Endodermal cell (in vitro differentiated cells): ENCODE results near the gene RGS3. TPM values are rescaled to one million over a fixed set of nuclear protein-coding genes. Genes with fewer than 3 reads are reported as not detected.
A peak's percentile ranks its signal among the peaks of the same experiment; 100 is the strongest.

ENCODE experiments used
- DNase-seq: peaks from one replicate; pipeline ENCODE4 v3.0.0-alpha.2; 2017
- H3K27ac ChIP-seq: 2 replicates; pipeline ENCODE4 v1.5.1; 2013; ENCODE audit warnings: mild to moderate bottlenecking, low read depth, low read length, moderate library complexity
- H3K27me3 ChIP-seq: 2 replicates; pipeline ENCODE4 v1.6.1; 2013; ENCODE audit warnings: mild to moderate bottlenecking, low read length, moderate library complexity; ENCODE audit not compliant: insufficient read depth, control insufficient read depth, poor library complexity, severe bottlenecking
- H3K36me3 ChIP-seq: 2 replicates; pipeline ENCODE4 v1.7.0; 2013; ENCODE audit warnings: mild to moderate bottlenecking, low read length, moderate library complexity; ENCODE audit not compliant: control insufficient read depth, insufficient read depth
- H3K4me1 ChIP-seq: one replicate; pipeline ENCODE4 v1.7.0; 2013; ENCODE audit warnings: low read length; ENCODE audit not compliant: control insufficient read depth, insufficient read depth
- H3K4me3 ChIP-seq: 2 replicates; pipeline ENCODE4 v1.5.1; 2013; ENCODE audit warnings: mild to moderate bottlenecking, low read length, moderate library complexity
- H3K9ac ChIP-seq: 2 replicates; pipeline ENCODE4 v1.6.1; 2013; ENCODE audit warnings: mild to moderate bottlenecking, low read length, moderate library complexity; ENCODE audit not compliant: poor library complexity, severe bottlenecking; ENCODE audit errors: extremely low read depth
- H3K9me3 ChIP-seq: 2 replicates; pipeline ENCODE4 v1.6.1; 2013; ENCODE audit warnings: mild to moderate bottlenecking, low read length, moderate library complexity; ENCODE audit not compliant: control insufficient read depth
- H3K27ac Mint-ChIP-seq: 2 replicates; pipeline ENCODE4 v1.8.0; 2020; ENCODE audit warnings: mixed read lengths
- H3K27me3 Mint-ChIP-seq: 2 replicates; pipeline ENCODE4 v1.8.0; 2021; ENCODE audit warnings: mild to moderate bottlenecking, mixed read lengths; ENCODE audit not compliant: insufficient read depth
- H3K36me3 Mint-ChIP-seq: 2 replicates; pipeline ENCODE4 v1.8.0; 2020; ENCODE audit warnings: low read depth, mixed read lengths
- H3K4me1 Mint-ChIP-seq: 2 replicates; pipeline ENCODE4 v1.8.0; 2020; ENCODE audit warnings: mixed read lengths
- H3K4me3 Mint-ChIP-seq: 2 replicates; pipeline ENCODE4 v1.8.0; 2020; ENCODE audit warnings: mild to moderate bottlenecking, moderate library complexity, mixed read lengths
- H3K9me3 Mint-ChIP-seq: 2 replicates; pipeline ENCODE4 v1.8.0; 2020; ENCODE audit warnings: mild to moderate bottlenecking, mixed read lengths
- WGBS, 2 experiments: methylation state at CpG; one replicate each; pipeline versions ENCODE4 v1.1.5 to v1.1.7; 2013; ENCODE audit warnings: missing lambda C conversion rate in 2 of 2, mixed read lengths in 1 of 2; ENCODE audit not compliant: insufficient coverage in 1 of 2, insufficient read length in 1 of 2; 5-methylcytosine and 5-hydroxymethylcytosine counted together
- total RNA-seq, 2 donors: library from RNA; stranded (reverse); fragmentation: NEBNext Ultra II Directional in 1 of 2; extraction: Animal tissue kit (Norgen Biotek cat#: 25700) in 1 of 2; gene quantifications; 2 replicates in 1 of 2; 3 replicates in 1 of 2; pipeline ENCODE4 v1.2.1, GENCODE V29; 2021
- TF ChIP-seq, protein P1 (sequence below): fragments of 200-600 bp; sonication (generic); conservative IDR thresholded peaks from 2 replicates; pipeline ENCODE4 v1.5.0; 2021; ENCODE audit warnings: antibody characterized with exemption, mild to moderate bottlenecking

RGS3 gene
- total RNA-seq, 2 donors from 2014 or later: 20.7 to 40.3 TPM

DNA sequence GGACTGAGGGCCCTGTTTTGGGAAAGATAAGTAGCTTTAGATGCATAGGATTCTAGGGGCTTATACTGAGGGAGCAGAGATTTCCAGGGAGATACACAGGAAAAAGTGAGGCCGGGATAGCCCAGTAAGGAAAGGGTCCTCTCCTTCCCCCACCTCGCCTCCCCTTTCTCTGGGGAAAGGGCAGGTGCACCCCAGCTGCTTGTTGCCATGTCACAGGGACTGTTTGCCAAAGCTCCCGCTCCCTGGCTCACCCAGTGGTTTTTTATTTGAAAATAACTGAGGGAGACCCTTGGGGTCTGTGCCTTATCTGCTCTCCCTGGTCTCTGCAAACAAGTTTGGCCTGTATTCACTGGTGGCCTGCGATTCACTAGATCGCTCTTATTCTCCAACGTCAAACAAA, 51.2 kb downstream of the RGS3 start:
- peaks cover 45% of the 10 kb centered on the region for H3K4me1 Mint-ChIP-seq

DNA sequence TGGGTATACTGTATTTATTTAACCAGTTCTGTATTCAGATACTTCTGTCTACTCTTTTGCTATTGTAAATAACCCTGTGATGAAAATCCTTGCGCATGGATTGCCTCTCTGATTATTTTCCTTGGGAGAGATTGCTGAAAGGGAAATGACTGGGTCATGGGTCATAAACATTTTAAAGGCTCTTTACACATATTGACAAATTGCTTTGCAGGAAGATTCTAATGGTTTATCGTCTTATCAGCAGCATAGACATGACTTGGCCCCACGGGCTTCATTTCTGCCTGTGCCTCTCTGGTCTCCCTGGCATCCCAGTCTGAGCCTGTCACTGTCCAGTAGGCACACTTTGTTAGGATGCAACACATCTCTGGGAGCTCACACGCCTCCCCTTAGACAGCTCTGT, 52.3 kb downstream of the RGS3 start:
- Histone ChIP-seq H3K9ac (no peak overlapping the region), H3K27me3 (no peaks in the 10 kb centered on the region), H3K36me3 (no peaks in the 10 kb centered on the region), H3K9me3 (no peaks in the 10 kb centered on the region), H3K4me3 (no peak overlapping the region), H3K27ac (no peak overlapping the region), H3K4me1 (peaks cover 9% of the 10 kb centered on the region)
- 88 to 90% methylated on average over 4 of the region's 4 CpGs for WGBS, 2 experiments
- peaks cover 45% of the 10 kb centered on the region for H3K4me1 Mint-ChIP-seq
- H3K4me3 Mint-ChIP-seq: no peak overlapping the region
- H3K27ac Mint-ChIP-seq: no peak overlapping the region
- H3K36me3 Mint-ChIP-seq: peaks cover 2% of the 10 kb centered on the region
- TF ChIP-seq, protein P1, sequence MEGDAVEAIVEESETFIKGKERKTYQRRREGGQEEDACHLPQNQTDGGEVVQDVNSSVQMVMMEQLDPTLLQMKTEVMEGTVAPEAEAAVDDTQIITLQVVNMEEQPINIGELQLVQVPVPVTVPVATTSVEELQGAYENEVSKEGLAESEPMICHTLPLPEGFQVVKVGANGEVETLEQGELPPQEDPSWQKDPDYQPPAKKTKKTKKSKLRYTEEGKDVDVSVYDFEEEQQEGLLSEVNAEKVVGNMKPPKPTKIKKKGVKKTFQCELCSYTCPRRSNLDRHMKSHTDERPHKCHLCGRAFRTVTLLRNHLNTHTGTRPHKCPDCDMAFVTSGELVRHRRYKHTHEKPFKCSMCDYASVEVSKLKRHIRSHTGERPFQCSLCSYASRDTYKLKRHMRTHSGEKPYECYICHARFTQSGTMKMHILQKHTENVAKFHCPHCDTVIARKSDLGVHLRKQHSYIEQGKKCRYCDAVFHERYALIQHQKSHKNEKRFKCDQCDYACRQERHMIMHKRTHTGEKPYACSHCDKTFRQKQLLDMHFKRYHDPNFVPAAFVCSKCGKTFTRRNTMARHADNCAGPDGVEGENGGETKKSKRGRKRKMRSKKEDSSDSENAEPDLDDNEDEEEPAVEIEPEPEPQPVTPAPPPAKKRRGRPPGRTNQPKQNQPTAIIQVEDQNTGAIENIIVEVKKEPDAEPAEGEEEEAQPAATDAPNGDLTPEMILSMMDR: no peak
- H3K9me3 Mint-ChIP-seq: no peaks in the 10 kb centered on the region
- DNase-seq: no peak
- peaks cover 2% of the 10 kb centered on the region for H3K27me3 Mint-ChIP-seq

More for the DNA sequence above, 51.2 kb downstream of the RGS3 start:
- H3K4me1 ChIP-seq: peaks cover 9% of the 10 kb centered on the region
- no peak overlapping the region for H3K4me3 Mint-ChIP-seq
- no peaks in the 10 kb centered on the region for H3K27me3 ChIP-seq
- TF ChIP-seq, protein P1: no peak
- H3K36me3 ChIP-seq: no peaks in the 10 kb centered on the region
- peaks cover 2% of the 10 kb centered on the region for H3K27me3 Mint-ChIP-seq
- no peak overlapping the region for H3K27ac Mint-ChIP-seq
- DNase-seq: no peak
- H3K4me3 ChIP-seq: no peak overlapping the region
- no peaks in the 10 kb centered on the region for H3K9me3 ChIP-seq
- WGBS, 2 experiments: 83% methylated on average over 4 to 6 of the region's 6 CpGs
- no peak overlapping the region for H3K9ac ChIP-seq
- H3K9me3 Mint-ChIP-seq: no peaks in the 10 kb centered on the region
- H3K36me3 Mint-ChIP-seq: peaks cover 2% of the 10 kb centered on the region
- H3K27ac ChIP-seq: no peak overlapping the region

DNA sequence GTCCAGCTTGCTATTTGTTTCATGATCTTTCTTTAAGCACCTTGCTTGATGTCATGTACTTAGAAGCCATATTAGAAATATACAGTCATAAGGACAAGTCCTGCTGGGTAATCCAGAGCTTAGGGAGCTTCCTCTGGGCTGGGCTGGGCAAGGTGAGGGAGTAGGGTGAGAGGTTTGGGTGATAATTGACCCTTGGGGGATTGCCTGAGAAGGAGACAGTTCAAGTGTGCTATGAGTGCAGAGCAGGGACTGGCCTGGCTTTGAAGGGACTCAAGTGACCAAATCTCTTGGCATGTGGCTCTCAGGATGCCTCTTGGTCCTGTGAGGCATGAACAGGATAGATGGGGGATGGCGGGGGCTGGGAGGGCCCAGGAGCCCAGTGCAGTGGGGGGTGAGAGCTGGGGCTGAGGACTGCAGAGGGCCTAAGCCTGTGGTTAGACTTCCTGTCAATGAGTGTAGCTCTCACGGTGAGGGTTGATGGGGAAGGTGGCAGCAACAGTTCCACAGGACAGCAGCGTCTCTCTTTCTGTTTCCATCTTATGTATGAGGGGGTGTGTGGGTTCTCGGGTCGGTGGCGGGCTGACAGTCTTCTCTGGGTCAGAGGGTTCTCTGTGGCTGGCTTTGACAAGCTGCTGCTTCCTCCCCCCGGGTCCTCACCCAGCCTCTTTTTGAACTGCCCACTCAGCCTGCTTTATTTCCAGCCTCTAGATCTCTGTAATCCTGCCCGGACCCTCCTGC, 53.5 kb downstream of the RGS3 start:
- DNase-seq: no peak
- no peak overlapping the region for H3K4me3 ChIP-seq
- H3K9me3 Mint-ChIP-seq: no peaks in the 10 kb centered on the region
- TF ChIP-seq, protein P1: no peak
- peaks cover 2% of the 10 kb centered on the region for H3K36me3 Mint-ChIP-seq
- no peaks in the 10 kb centered on the region for H3K9me3 ChIP-seq
- no peak overlapping the region for H3K9ac ChIP-seq
- no peaks in the 10 kb centered on the region for H3K27me3 ChIP-seq
- peak overlapping the region; percentile 23 for H3K27ac Mint-ChIP-seq
- no peak overlapping the region for H3K27ac ChIP-seq
- peaks cover 38% of the 10 kb centered on the region for H3K4me1 Mint-ChIP-seq
- no peak overlapping the region for H3K4me3 Mint-ChIP-seq
- peaks cover 2% of the 10 kb centered on the region for H3K27me3 Mint-ChIP-seq
- no peaks in the 10 kb centered on the region for H3K36me3 ChIP-seq
- 71 to 85% methylated on average over 1 to 8 of the region's 8 CpGs for WGBS, 2 experiments
- H3K4me1 ChIP-seq: peaks cover 9% of the 10 kb centered on the region
